GM15510 (cell line): ENCODE results near the gene ACVR2A.

ENCODE experiments used
- POLR2A ChIP-seq: IDR thresholded peaks from 3 replicates; pipeline ENCODE4 v1.6.1; 2011; ENCODE audit warnings: borderline replicate concordance; ENCODE audit not compliant: insufficient read length; ENCODE audit errors: extremely low read depth

Gene ACVR2A

DNA sequence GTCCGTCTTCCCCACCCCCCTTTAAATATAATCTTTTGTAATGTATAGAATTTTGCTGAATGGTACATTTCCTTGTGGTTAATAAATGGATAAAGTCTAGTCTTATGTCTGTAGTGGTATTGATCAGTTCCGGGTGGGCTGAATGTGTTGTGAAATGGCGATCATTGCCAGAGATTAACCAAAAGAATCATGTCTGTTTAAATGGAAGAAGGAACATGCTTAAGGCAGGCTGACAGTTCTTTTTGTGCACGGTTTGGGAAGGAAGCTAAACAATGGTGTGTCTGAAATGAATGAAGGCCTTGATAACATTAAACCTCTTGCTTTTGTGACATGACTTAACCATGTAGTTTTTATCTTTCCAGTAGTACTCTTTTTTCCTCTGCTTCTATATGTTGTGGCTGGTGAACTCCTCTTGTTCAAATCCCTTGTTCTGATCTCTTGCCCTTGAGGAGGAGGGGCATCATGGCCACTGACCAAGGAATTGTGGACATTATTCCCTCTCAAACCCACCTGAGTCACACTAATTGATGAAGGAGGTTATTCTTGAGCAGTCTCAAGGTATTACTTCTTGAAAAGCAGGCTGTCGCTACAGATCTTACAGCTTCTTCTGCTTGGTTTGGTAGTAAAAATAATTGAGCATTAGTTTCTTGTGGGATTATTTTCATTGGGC is 1.7 kb downstream of the ACVR2A start:
- TF ChIP-seq POLR2A = no peak

DNA sequence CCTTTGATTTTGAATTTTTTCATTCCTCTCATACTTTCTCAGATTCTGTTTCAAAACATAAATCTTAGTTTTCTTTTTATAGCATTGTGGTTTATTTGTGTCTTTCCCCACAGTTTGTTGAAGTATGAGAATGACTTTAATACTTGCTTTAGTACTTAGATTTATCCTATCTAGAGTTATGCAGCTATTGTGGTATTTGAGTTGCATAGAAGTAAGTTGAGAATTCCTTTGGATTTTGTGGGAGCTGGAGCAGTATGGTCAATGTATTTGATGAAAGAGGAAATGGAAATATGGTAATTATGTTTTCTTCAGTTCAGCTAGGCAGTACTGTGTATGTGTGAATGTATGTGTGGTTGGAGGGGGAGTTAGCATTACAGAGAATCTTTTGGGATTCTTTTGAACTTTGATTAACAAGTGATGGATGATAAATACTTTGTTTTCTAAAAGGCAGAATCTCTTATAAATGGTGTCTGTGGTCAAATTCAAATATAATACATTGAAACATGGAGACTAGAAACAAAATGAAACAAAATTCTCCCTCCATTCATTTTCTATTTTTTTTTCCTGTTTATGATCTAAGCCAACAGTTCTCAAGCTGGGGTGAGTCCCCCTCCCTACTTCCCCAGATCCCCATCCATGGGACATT is 3.0 kb downstream of the ACVR2A start:
- no peak for TF ChIP-seq POLR2A

GRCh38 chr2:147850838-147851237 is 6.0 kb downstream of the ACVR2A start:
- no peak for TF ChIP-seq POLR2A

- TF ChIP-seq POLR2A = no peak
These were observed 6.6 kb downstream of the ACVR2A start for GRCh38 chr2:147851244-147851930.

GRCh38 chr2:147854557-147855134 is 9.8 kb downstream of the ACVR2A start:
- TF ChIP-seq POLR2A = no peak

DNA sequence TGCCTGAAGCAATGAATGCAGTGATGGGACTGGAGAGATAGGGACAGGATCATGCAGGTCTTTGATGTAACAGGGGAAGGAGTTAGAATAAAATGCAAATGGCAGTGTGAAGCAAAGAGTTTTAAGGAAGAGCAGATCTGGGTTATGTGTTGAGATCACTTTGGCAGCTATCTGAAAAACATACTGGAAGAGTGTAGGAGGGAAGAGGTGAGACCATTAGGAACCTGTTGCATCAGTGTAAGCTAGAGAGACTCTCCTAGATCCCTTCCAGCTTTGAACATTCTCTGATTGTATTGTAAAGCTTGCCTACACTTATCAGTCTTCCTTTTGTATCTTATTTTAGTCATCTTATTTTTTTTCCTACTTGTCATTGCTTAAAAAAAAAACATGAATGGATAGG is 10.5 kb downstream of the ACVR2A start:
- no peak for TF ChIP-seq POLR2A

- TF ChIP-seq POLR2A = no peak
These were observed 11.1 kb downstream of the ACVR2A start for GRCh38 chr2:147855977-147856376.

- no peak for TF ChIP-seq POLR2A
These were observed 15.2 kb downstream of the ACVR2A start for GRCh38 chr2:147860009-147860408.

DNA sequence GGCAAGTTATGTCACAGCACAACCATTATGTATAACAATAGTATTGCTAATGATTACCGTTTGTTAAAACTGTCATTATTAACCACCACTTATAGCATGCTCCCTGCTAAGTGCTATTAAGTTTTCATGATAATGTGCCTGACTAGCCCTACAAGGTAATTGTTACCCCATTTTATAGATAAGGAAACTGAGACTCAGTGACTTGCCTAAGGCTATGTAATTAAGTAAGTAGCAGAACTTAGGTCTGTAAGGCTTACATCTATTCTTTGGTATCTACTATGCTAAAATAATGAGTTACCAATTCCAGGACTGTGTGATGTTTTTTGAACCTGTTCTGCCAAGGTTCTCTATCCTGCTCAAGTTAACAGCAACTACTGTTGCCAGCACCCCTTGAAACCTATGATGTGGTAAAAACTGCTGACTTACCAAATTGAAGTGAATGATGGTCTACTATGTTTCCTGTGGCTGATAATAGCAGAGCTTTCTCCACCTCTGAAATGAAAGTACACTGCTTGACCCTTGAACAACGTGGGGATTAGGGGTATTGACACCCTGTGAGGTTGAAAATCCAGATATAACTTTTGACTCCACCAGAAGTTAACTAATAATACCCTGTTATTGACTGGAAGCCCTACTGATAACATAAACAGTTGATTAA is 18.2 kb downstream of the ACVR2A start:
- TF ChIP-seq POLR2A = no peak

- TF ChIP-seq POLR2A = no peak
These were observed 19.0 kb downstream of the ACVR2A start for GRCh38 chr2:147863835-147864234.

GRCh38 chr2:147865560-147865959 is 20.7 kb downstream of the ACVR2A start:
- TF ChIP-seq POLR2A = no peak

GRCh38 chr2:147867050-147867449 is 22.2 kb downstream of the ACVR2A start:
- TF ChIP-seq POLR2A = no peak

GRCh38 chr2:147869934-147870333 is 25.1 kb downstream of the ACVR2A start:
- no peak for TF ChIP-seq POLR2A

DNA sequence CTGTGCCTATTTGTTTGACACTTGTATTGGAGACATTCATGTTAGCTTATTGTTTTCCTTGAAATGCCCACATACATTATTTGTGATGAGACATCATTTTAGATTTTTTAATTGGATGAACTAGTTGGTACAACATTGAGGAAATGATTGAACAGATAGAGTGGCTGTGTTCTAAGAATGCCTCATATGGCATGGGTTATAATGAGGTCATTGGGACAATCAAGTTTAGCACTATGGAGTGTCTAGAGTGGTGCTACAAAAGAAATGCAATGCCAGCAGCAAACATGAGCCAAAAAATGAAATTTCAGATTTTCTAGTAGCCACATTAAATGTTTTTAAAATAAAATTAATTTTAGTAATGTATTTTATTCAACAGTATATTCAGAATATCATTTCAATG is 28.1 kb downstream of the ACVR2A start:
- no peak for TF ChIP-seq POLR2A

GRCh38 chr2:147873859-147874483 is 29.1 kb downstream of the ACVR2A start:
- no peak for TF ChIP-seq POLR2A

GRCh38 chr2:147879846-147880245 is 35.0 kb downstream of the ACVR2A start:
- TF ChIP-seq POLR2A = no peak

GRCh38 chr2:147882631-147883030 is 37.8 kb downstream of the ACVR2A start:
- no peak for TF ChIP-seq POLR2A
